Endothelial cell of coronary artery (primary cell): ENCODE results near the gene FAM234B. TPM values are rescaled to one million over a fixed set of nuclear protein-coding genes. Genes with fewer than 3 reads are reported as not detected.

Experiments
- total RNA-seq: library from RNA; depleted of rRNA; stranded (reverse); fragments of >200 nt; gene quantifications from 2 replicates; pipeline ENCODE4 v1.2.3, GENCODE V29; 2014

Gene FAM234B, protein sequence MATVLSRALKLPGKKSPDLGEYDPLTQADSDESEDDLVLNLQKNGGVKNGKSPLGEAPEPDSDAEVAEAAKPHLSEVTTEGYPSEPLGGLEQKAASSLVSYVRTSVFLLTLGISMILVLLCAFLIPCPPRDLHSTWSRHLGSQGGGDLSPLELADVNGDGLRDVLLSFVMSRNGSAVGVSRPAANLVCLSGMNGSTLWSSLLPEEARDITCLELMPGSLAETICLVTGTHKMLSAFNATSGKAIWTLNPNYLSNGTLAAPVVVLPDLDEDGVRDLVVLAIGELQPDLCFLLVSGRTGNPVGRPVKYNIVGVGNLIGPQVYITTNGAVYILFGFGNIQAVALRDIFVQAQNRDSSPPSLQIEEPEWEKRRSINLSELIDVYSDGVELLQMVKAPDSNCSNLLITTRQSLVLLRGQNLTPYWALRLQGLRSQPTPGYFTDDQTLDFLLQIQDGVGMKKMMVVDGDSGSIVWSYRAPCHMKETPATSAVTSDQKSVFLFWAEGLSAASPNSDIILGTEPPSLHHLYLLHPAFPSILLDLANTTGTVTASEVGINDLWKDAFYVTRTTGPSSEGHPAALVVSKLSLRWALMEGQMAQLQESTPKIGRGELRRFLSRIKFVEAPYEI
- total RNA-seq, result 4.8 and 6.7 TPM in 2 replicates

DNA sequence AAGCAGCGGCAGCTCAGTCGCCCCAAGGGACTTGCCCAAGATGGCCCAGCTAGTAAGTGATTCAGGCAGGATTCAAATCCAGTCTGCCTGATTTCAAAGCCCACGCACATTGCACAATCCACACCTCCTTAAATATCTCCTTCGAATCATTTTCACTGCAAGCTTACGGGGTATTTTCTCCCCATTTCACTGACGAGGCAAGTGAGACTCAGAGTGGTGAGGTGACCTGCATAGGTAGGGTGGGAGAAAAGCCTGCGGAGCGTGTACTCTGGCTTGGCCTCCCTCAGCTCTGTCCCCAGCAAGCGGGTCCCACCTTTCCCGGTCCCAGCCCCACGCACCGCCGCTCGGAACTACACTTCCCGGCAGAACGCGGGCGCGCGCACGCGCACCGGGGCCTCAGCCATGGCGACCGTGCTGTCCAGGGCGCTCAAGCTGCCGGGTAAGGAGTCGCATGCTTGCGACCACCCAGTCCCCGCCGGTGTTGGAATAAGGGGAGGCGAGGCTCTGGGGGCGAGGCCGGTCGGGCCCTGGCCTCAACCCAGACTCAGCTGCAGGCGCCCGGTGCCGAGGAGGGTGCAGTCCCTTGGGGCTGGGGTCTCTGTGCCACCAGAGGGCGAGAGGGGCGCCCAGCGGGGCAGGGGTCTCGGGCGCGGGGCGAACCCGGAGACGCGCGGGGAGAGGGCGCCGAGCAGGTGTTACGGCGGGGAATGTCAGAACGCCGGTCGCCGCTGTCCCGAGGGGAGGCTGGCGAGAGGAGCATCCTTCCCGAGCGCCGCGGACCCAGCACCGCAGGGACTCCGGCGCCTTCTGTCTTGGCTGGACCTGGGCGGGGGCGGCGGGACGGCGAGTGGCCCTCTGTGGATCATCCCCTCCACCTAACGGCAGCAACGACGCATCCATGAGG, at the start of gene FAM234B:
FAM234B (plus strand) TSS at position 380 of the 904 bp plus-strand sequence; CDS start at position 403, 23 bp downstream.

DNA sequence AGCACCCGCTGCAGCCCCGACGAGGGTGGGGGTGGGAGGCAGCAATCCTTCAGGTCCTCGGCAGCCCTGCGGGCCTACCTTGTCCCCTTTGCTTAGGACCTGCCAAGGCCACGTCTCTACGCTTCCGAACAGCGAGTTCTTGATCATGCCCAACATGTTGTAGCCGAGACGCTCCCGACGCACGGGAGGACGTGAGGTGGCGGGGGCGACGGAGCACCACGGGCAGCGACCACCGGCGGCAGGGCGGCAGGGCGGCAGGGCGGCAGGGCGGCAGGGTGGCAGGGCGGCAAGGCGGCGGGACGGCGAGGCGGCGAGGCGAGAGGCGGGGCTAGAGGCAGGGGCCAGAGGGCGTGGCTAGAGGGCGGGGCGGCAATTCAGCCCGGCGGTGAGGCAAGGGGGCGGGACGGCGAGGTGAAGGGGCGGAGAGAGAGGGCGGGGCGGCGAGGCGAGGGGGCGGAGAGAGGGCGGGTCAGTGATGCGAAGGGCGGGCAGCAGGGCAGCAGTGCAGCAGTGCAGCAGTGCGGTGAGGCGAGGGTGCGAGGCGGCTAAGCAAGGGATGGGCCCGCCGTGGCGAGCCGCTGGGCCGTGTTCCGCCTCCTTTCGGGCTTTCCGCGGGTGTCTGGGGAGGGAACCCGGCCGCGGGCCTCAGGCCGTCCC, 44.1 kb upstream of the FAM234B start, which contains the start of gene HEBP1:
HEBP1 (minus strand) TSS at position 307 of the 657 bp plus-strand sequence; CDS start at position 156, 151 bp downstream.

DNA sequence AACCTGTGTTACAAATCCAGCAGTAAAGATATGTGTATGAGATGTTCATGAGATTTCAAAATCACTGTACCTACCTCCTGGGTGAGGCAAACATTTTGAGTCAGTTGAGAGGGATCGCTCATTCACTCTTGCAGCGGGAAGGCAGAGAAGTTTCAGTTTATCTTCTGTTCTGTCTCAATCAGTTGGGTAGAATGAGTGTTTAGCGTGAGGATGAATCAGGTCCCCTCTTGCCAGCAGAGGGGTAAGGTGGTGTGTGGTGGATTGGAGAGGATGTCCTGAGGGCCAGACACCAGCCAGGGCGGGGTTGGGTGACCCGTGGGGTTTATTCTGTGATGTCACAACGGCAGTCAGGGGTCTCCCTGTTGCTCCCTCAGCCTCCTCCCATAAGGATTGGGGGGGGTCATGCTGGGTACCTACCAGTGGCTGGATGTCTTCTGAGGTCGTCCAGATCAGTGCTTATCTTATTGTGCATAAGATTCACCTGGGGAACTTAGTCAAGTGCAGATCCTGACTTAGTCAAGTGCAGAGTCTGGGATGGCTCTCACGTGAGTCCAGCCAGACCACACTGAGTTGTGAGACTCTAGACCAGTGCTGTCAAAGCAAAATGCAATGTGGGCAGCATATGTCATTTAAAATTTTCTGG, 59.3 kb downstream of the FAM234B start, which contains the start of gene GSG1:
GSG1 (minus strand) TSS at position 277 of the 643 bp plus-strand sequence; CDS start at position 122, 155 bp downstream.

Other genes starting within 250 kb of the FAM234B start
- gene DDX47, start 231.0 kb upstream of the FAM234B start, total RNA-seq, result 59.3 and 75.1 TPM in 2 replicates
- gene GPRC5A, start 152.8 kb upstream of the FAM234B start, total RNA-seq, result 13.3 and 36.0 TPM in 2 replicates
- not detected in 2 replicates for gene GPRC5D, start 92.2 kb upstream of the FAM234B start, total RNA-seq
- 15.7 and 20.3 TPM in 2 replicates for gene HEBP1, start 44.1 kb upstream of the FAM234B start, total RNA-seq
- gene GSG1, start 59.3 kb downstream of the FAM234B start, total RNA-seq, result 0.09 TPM in 1 of 2 replicates, not detected in the other
- 77.0 and 119 TPM in 2 replicates for gene EMP1, start 152.3 kb downstream of the FAM234B start, total RNA-seq